Choroid plexus epithelial cell (primary cell): ENCODE results near the gene TIMP1.
"Not testable (repeated sequence)": the region's sequence is repeated elsewhere in the genome, so short reads cannot be mapped to it uniquely, and the experiment has no call there.

Source experiments
- DNase-seq: peaks from one replicate; pipeline ENCODE4 v3.0.0-alpha.2; 2010; ENCODE audit warnings: low read depth
- H3K4me3 ChIP-seq: 2 replicates; pipeline ENCODE4 v1.5.1; 2011; ENCODE audit warnings: low read depth, mild to moderate bottlenecking, control low read depth, low read length, moderate library complexity
- CTCF ChIP-seq: conservative IDR thresholded peaks from 2 replicates; pipeline ENCODE4 v1.5.1; 2011; ENCODE audit warnings: low read depth, mild to moderate bottlenecking, control low read depth, inconsistent platforms, low read length, moderate library complexity

Gene TIMP1

GRCh38 chrX:47597222-47597621 lies 15.0 kb downstream of the TIMP1 start:
- no peak overlapping the region for H3K4me3 ChIP-seq
- no peak for DNase-seq
- no peak for TF ChIP-seq CTCF

- not testable (repeated sequence) for H3K4me3 ChIP-seq, DNase-seq
Observed at GRCh38 chrX:47603125-47603524, 20.9 kb downstream of the TIMP1 start.

GRCh38 chrX:47605024-47605423 lies 22.8 kb downstream of the TIMP1 start:
- TF ChIP-seq CTCF: no peak
- no peak overlapping the region for H3K4me3 ChIP-seq
- no peak for DNase-seq

GRCh38 chrX:47607091-47607490 lies 24.9 kb downstream of the TIMP1 start:
- H3K4me3 ChIP-seq: no peak overlapping the region
- peak; percentile 60 for DNase-seq
- no peak for TF ChIP-seq CTCF

GRCh38 chrX:47608130-47608810 lies 26.0 kb downstream of the TIMP1 start:
- DNase-seq: no peak
- no peak overlapping the region for H3K4me3 ChIP-seq
- TF ChIP-seq CTCF: no peak

- no peak for DNase-seq
- TF ChIP-seq CTCF: no peak
- no peak overlapping the region for H3K4me3 ChIP-seq
Observed at GRCh38 chrX:47610511-47610910, 28.3 kb downstream of the TIMP1 start.

- TF ChIP-seq CTCF: no peak
- H3K4me3 ChIP-seq: no peak overlapping the region
- no peak for DNase-seq
Observed at GRCh38 chrX:47611489-47611888, 29.3 kb downstream of the TIMP1 start.
